Neural cell (in vitro differentiated cells): ENCODE results near the gene C3AR1.

Source experiments
- CTCF ChIP-seq: fragments of 450-650 bp; IDR thresholded peaks from 2 replicates; pipeline ENCODE4 v1.5.1; 2014; ENCODE audit warnings: antibody characterized with exemption, mild to moderate bottlenecking, moderate library complexity; ENCODE audit not compliant: poor library complexity, severe bottlenecking
- EP300 ChIP-seq: fragments of 450-650 bp; conservative IDR thresholded peaks from 2 replicates; pipeline ENCODE4 v1.6.1; 2014; ENCODE audit warnings: antibody characterized with exemption, mild to moderate bottlenecking, moderate library complexity; ENCODE audit not compliant: poor library complexity, severe bottlenecking
- EZH2 ChIP-seq: fragments of 200-600, 300-800 bp; shearing (Covaris generic), sonication (generic); IDR thresholded peaks from 2 replicates; pipeline ENCODE4 v1.6.1; 2014; ENCODE audit warnings: antibody characterized with exemption, low read length, borderline replicate concordance, mild to moderate bottlenecking; ENCODE audit not compliant: insufficient read depth, poor library complexity, severe bottlenecking
- MXI1 ChIP-seq: fragments of 450-650 bp; conservative IDR thresholded peaks from 2 replicates; pipeline ENCODE4 v1.6.1; 2014; ENCODE audit warnings: antibody characterized with exemption, mild to moderate bottlenecking; ENCODE audit not compliant: poor library complexity, severe bottlenecking
- POLR2AphosphoS5 ChIP-seq: IDR thresholded peaks from 2 replicates; pipeline ENCODE4 v1.6.1; 2012
- REST ChIP-seq: IDR thresholded peaks from 2 replicates; pipeline ENCODE4 v1.6.1; 2012; ENCODE audit warnings: borderline replicate concordance
- SMC3 ChIP-seq: fragments of 450-650 bp; conservative IDR thresholded peaks from 2 replicates; pipeline ENCODE4 v1.6.1; 2014; ENCODE audit warnings: antibody characterized with exemption, mild to moderate bottlenecking, moderate library complexity; ENCODE audit not compliant: poor library complexity
- TAF1 ChIP-seq: IDR thresholded peaks from 2 replicates; pipeline ENCODE4 v1.6.1; 2012; ENCODE audit warnings: low read depth

GRCh38 chr12:8076366-8076765, 10.2 kb upstream of the C3AR1 start:
- no peak for TF ChIP-seq CTCF
- TF ChIP-seq EZH2 = no peak
- TF ChIP-seq SMC3 = no peak
- TF ChIP-seq REST = no peak
- TF ChIP-seq POLR2AphosphoS5 = no peak
- TF ChIP-seq EP300 = no peak
- no peak for TF ChIP-seq MXI1
- no peak for TF ChIP-seq TAF1
